ENCODE measurements around the gene SUPT3H.

The SUPT3H gene

DNA sequence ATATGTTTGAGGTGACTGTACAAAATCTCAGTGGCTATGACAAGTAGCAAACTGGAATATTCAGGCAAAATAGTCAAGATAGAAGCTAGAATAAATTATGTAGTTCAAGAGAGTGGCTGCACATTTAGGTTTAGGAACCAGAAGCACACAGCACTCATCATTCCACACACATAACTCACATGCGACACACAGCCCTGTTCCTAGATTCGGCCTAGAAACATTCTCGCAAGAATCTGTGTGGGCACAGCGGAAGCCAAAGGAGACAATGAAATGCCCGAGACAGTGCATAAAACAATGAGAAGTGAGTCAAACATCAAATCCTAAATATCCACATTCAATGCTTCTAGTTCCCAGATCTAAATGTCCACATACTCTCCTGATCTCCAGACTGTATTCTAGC lies 9.5 kb upstream of the SUPT3H start:
- DNase-seq = no peak

DNA sequence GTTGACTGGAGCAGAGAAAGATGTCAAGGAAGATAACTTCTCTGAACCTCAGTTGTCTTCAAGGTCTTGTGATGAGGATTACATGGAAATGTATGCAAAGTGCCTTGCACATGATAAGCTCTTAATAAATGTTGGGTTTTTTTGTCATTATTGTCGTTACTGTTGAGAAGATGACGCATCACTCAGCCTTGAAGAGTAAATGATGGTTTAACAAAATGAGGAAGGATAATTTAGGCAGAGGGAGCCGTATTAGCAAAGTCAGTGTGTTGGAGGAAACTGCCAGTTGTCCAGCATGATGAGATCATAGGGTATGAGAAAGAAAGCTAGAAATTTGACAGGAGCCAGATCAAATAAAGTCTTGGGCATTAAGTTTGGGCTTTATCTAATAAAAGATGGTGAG lies 8.8 kb upstream of the SUPT3H start:
- no peak for DNase-seq

- DNase-seq = no peak
Measured at GRCh38 chr6:45382391-45382790, 4.7 kb upstream of the SUPT3H start.

DNA sequence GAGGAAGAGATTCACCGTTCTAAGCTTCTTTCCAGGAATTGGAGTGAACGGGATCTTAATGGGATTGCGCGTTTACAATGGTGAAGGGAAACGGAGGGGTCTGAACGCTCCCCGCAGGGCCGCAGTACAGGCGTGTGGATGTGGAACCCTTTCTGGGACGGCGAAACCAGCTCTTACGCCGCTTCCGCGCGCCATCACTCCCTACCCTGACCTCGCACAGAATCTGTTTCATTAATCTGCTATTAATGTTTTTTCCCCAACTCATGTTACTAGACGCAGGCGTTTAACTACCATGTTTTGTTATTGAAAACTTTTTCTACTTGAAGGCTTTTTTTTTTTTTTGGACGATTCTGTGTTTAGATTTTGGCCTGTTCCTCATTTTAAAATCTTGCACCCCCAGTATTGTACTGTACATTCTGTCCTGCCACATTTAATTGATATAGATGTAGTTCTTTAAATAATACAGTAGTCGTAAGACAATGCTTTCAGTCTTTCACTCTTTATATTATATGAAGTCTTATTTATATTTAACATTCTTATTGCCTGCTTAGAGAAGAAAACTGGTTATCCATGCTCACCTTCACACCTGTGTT lies 696 bp upstream of the SUPT3H start:
- DNase-seq = peak; percentile 46

GRCh38 chr6:45377043-45377553 lies 636 bp downstream of the SUPT3H start:
- DNase-seq = no peak

DNA sequence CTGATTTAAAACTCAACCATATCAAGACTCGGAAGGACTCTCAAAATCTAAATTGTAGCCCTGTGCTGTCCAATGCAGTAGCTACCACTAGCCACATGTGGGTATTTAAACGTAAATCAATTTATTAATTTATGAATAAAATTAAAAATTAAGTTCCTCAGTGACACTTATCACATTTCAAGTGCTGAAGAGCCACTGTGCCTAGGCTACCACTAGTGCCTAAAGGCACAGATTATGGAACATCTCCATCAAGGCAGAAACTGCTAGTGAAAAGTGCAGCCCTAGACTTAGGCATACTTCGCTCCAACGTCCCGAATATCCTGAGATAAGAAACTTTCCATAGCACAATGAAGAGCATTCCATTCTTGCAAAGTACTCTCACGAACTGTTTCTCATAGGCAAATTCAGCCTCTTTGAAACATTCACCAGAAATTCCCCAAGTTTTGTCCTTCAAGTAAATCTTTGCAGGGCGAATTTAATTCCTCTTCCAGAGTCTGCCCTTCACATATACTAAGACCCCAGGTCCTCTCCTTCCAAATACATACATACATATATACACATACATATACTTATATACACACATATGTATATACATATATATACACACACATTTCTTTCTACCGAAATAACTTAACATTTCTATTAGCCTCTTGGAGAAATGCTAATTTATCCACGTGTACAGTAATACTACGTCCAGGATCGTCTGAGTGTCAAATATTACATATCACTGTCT lies 1.3 kb downstream of the SUPT3H start:
- no peak for DNase-seq

- DNase-seq = no peak
Measured at GRCh38 chr6:45375449-45375848, 2.3 kb downstream of the SUPT3H start.

DNA sequence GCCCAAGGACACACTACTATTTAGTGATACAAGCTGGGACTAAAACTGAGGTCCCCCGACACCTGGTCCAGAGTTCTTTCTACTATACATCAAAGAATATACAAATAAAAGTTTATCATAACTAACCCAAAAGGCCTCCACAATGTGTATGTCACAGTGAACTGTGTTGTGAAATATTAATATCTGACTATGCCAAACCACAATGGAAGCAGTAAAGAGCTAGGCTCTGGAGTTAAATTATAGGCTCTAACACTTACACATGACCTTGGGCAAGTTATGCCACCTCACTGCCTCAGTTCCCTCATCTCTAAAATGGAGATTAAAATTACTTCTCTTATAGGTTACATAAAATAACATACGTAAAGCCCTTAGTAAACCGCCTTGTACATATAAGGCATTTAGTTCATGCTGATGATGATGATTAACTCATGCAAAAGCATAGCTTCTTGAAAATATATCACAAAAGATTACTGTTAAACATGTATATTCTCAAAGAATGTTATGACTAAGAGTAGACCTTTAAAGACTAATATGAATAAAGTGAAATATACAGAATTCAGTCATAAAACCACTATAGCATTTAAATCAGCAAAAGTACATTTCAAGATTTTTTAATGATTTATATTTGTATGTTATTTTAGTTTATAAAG lies 5.7 kb downstream of the SUPT3H start:
- DNase-seq = no peak

DNA sequence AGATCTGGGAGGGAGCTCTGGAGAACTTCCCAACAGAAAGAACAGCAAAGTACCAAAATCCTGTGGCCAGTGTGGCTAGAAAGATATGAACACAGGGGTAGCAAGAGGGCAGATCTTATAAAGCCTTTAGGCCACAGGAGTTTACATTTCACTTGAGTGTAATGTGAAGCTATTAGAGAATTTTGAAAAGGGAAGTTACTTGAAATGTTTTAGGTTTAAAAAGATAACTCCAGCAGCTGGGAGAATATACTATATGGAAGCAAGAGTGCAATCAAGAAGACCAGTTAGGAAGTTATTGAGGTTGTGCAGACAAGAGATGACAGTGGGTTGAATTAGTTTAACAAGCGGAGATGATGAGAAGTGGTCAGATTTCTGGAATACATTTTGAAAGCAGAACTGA lies 7.9 kb downstream of the SUPT3H start:
- no peak for DNase-seq

GRCh38 chr6:45367999-45368398 lies 9.7 kb downstream of the SUPT3H start:
- no peak for DNase-seq

DNA sequence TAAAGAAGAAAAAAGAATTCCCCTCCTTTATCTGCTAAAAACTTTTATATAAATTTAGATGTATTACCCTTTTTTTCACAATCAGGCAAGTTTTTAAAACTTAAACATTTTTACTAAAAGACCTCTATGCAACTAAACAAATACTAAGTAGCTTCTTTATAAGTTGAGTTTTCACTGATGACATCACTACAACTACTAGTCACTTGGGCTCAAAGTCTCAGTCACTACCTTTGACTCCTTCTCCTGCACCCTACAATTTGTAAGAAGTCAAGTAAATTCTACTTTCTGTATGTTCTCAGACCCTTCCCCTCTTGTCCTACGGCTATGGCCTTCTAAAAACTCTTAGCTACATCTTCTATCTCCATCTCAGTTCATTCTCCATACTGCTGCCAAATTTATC lies 11.2 kb downstream of the SUPT3H start:
- DNase-seq = no peak

DNA sequence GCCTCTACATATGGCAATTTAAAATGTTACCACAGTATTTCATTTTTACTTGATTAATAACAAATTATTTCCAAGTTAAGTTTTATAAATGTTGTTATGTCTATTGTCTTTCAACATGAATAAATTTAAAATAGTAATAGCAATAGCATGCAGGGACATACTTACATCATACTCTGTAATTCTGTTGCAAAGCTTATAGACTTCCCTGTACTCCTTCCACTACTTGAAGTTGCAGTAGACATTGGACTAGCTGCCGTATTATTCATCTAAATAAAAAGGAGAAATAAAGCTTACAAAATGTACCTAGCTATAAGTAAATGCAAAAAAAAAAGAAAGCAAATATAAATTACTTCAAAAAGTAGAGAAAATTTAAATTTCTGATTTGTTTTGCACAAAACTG lies 12.7 kb downstream of the SUPT3H start:
- no peak for DNase-seq

DNA sequence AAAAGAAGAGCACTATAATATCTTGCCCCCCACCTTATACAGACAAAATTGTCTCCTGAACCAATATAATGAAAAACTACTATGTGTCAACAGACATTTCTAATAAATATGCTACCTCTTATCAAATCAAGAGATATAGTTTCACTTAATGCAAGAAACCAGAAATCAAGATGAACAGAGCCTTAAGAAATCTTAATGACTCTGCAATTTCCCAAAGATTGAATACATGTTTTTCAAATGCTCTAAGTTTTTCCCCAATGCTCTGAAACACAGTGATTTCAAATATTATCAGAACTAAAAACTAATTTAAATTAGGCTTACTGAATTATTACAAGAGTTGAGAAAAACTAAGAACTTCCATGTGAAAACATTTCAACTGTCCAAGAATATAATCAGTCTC lies 13.3 kb downstream of the SUPT3H start:
- no peak for DNase-seq

DNA sequence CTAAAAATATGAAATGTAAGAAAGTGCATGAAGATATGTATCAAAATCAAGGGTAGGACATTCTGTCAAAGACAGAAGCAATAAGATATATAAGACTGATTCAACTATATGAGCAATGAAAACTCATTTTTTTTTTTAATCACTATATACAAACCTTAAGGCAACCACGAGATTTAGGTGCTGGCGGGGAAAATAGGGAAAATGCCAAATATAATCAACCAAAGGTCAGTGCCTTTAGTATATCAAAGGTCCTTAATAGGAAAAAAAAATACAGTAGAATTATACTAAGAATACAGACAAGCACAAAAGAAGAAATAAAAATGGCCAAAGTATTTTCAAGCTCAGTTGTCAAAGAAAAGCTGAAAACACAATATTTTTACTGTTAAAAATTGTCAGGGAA lies 24.1 kb downstream of the SUPT3H start:
- DNase-seq = no peak

- DNase-seq = no peak
Measured at GRCh38 chr6:45351667-45352066, 26.1 kb downstream of the SUPT3H start.

- no peak for DNase-seq
Measured at GRCh38 chr6:45351076-45351475, 26.7 kb downstream of the SUPT3H start.

- no peak for DNase-seq
Measured at GRCh38 chr6:45350186-45350710, 27.5 kb downstream of the SUPT3H start.

DNA sequence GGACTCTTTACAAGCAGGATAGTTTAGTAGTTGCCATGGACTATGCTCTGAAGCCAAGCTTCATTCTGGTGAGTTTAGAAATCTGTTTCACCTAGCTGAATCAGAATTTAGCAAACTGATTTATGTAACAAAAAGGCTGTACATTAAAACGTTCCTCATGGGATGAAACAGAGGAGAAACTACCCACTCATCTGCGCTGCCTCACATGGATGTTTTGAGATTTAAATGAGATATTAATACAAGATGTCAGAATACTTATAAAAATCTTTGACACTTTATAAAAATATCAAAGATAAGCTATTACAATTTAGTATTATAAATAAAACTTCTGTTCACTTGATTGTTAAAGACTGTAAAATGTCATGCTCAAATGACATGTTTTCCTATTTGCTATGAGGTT lies 32.8 kb downstream of the SUPT3H start:
- no peak for DNase-seq

- DNase-seq = no peak
Measured at GRCh38 chr6:45328523-45328922, 49.2 kb downstream of the SUPT3H start.

DNA sequence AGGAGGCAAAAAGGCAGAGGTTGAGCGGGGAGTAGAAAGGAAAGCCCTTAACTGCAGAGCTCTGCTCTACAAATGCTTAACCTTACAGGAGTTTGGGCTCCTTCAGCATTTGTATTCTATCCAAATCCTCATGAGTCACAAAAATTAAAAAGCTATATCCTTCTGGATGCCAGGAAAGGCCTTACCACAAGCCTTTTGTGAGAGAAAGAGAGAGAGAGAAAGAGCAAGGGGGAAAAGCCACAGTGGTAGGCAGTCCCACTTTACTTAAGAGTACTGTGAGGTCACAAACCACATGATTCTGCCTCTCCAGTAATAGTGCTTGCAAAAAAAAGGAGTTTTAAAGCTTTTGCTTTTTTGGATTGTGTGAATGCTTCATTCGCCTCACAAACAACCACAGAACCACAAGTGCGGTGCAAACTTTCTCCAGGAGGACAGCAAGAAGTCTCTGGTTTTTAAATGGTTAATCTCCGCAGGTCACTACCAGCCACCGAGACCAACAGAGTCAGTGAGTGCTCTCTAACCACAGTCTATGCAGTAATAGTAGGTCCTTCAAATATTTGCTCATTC lies 49.7 kb downstream of the SUPT3H start, which contains the start of gene RUNX2:
RUNX2 (plus strand) TSS at position 375 of the 567 bp plus-strand sequence. CDS start 397 bp downstream, outside the sequence.
- DNase-seq = no peak

- DNase-seq = no peak
Measured at GRCh38 chr6:45326698-45327417, 50.9 kb downstream of the SUPT3H start.

- no peak for DNase-seq
Measured at GRCh38 chr6:45323656-45324224, 54.0 kb downstream of the SUPT3H start.
